Subcutaneous adipose tissue (tissue), 4 donors: ENCODE results near the gene TFRC. TPM values are rescaled to one million over a fixed set of nuclear protein-coding genes. Genes with fewer than 3 reads are reported as not detected.

Experiments used
- CTCF ChIP-seq: fragments of 450-650 bp; IDR thresholded peaks from one replicate; pipeline ENCODE4 v1.5.1; 2016; ENCODE audit warnings: low read depth, mild to moderate bottlenecking, control low read depth, antibody characterized with exemption, moderate library complexity
- total RNA-seq, 4 donors: library from RNA; depleted of rRNA; stranded (reverse); fragments of >200 nt; gene quantifications; one replicate each; pipeline ENCODE4 v1.1.0, GENCODE V29; 2016

The TFRC gene
- total RNA-seq, 4 donors from 2014 or later: 47.1 to 546 (median 92.2) TPM

GRCh38 chr3:196072313-196072712 lies 9.6 kb downstream of the TFRC start:
- no peak for TF ChIP-seq CTCF

- TF ChIP-seq CTCF: no peak
Observed at GRCh38 chr3:196067439-196067838, 14.5 kb downstream of the TFRC start.

- TF ChIP-seq CTCF: no peak
Observed at GRCh38 chr3:196063971-196064370, 17.9 kb downstream of the TFRC start.

- no peak for TF ChIP-seq CTCF
Observed at GRCh38 chr3:196063456-196063855, 18.4 kb downstream of the TFRC start.

GRCh38 chr3:196063049-196063448 lies 18.8 kb downstream of the TFRC start:
- TF ChIP-seq CTCF: no peak

GRCh38 chr3:196060834-196061233 lies 21.1 kb downstream of the TFRC start:
- TF ChIP-seq CTCF: no peak

- no peak for TF ChIP-seq CTCF
Observed at GRCh38 chr3:196057760-196058331, 24.0 kb downstream of the TFRC start.
